Trophoblast cell (in vitro differentiated cells and primary cell): ENCODE measurements around the gene PSMG3.

Experiments used
- DNase-seq, 2 donors: peaks; one replicate each; pipeline ENCODE4 v3.0.0-alpha.2; 2016
- H2AFZ ChIP-seq: 2 replicates; pipeline ENCODE4 v1.6.1; 2013; ENCODE audit warnings: low read length, moderate library complexity, mild to moderate bottlenecking; ENCODE audit not compliant: insufficient read depth, poor library complexity
- H2AK5ac ChIP-seq: 2 replicates; pipeline ENCODE4 v1.6.1; 2013; ENCODE audit warnings: mild to moderate bottlenecking, low read length
- H2BK120ac ChIP-seq: 2 replicates; pipeline ENCODE4 v1.6.1; 2013; ENCODE audit warnings: low read length, mild to moderate bottlenecking, moderate library complexity; ENCODE audit not compliant: insufficient read depth, poor library complexity
- H2BK12ac ChIP-seq: 2 replicates; pipeline ENCODE4 v1.6.1; 2013; ENCODE audit warnings: mild to moderate bottlenecking, low read length, moderate library complexity
- H2BK5ac ChIP-seq: 2 replicates; pipeline ENCODE4 v1.6.1; 2013; ENCODE audit warnings: low read length, low read depth, moderate library complexity, mild to moderate bottlenecking; ENCODE audit not compliant: poor library complexity
- H3K14ac ChIP-seq: 2 replicates; pipeline ENCODE4 v1.6.1; 2013; ENCODE audit warnings: mild to moderate bottlenecking, low read length
- H3K18ac ChIP-seq: 2 replicates; pipeline ENCODE4 v1.6.1; 2013; ENCODE audit warnings: mild to moderate bottlenecking, low read length
- H3K23ac ChIP-seq: 2 replicates; pipeline ENCODE4 v1.6.1; 2013; ENCODE audit warnings: low read length
- H3K27ac ChIP-seq: 2 replicates; pipeline ENCODE4 v1.5.1; 2013; ENCODE audit warnings: low read depth, mild to moderate bottlenecking, inconsistent platforms, low read length, moderate library complexity
- H3K27me3 ChIP-seq: 2 replicates; pipeline ENCODE4 v1.6.1; 2013; ENCODE audit warnings: inconsistent platforms, mild to moderate bottlenecking, low read length, moderate library complexity; ENCODE audit not compliant: insufficient read depth
- H3K36me3 ChIP-seq, 2 experiments: 1 replicate in 1 of 2; 2 replicates in 1 of 2; pipeline ENCODE4 v1.6.1; 2013; ENCODE audit warnings: low read length in 2 of 2, mild to moderate bottlenecking in 2 of 2, moderate library complexity in 1 of 2; ENCODE audit not compliant: insufficient read depth in 2 of 2, control insufficient read depth in 1 of 2
- H3K4ac ChIP-seq: 2 replicates; pipeline ENCODE4 v1.6.1; 2013; ENCODE audit warnings: low read depth, mild to moderate bottlenecking, low read length, moderate library complexity
- H3K4me1 ChIP-seq, 2 experiments: 1 replicate in 1 of 2; 2 replicates in 1 of 2; pipeline ENCODE4 v1.6.1; 2013; ENCODE audit warnings: low read length in 2 of 2, mild to moderate bottlenecking in 2 of 2, moderate library complexity in 1 of 2; ENCODE audit not compliant: insufficient read depth in 2 of 2, control insufficient read depth in 1 of 2
- H3K4me2 ChIP-seq: 2 replicates; pipeline ENCODE4 v1.6.1; 2013; ENCODE audit warnings: inconsistent platforms, mild to moderate bottlenecking, low read length, moderate library complexity
- H3K4me3 ChIP-seq: 2 replicates; pipeline ENCODE4 v1.5.1; 2013; ENCODE audit warnings: mild to moderate bottlenecking, low read depth, low read length, inconsistent platforms
- H3K79me1 ChIP-seq: one replicate; pipeline ENCODE4 v1.6.1; 2013; ENCODE audit warnings: low read length
- H3K79me2 ChIP-seq: 2 replicates; pipeline ENCODE4 v1.6.1; 2013; ENCODE audit warnings: low read length, mild to moderate bottlenecking; ENCODE audit not compliant: control insufficient read depth, insufficient read depth, poor library complexity
- H3K9ac ChIP-seq: 2 replicates; pipeline ENCODE4 v1.6.1; 2013; ENCODE audit warnings: mild to moderate bottlenecking, low read length
- H3K9me3 ChIP-seq: 2 replicates; pipeline ENCODE4 v1.6.1; 2013; ENCODE audit warnings: low read depth, mild to moderate bottlenecking, control low read depth, inconsistent platforms, low read length; ENCODE audit not compliant: insufficient read depth
- H4K12ac ChIP-seq: 2 replicates; pipeline ENCODE4 v1.6.1; 2013; ENCODE audit warnings: low read depth, mild to moderate bottlenecking, low read length, moderate library complexity
- H4K8ac ChIP-seq: 2 replicates; pipeline ENCODE4 v1.6.1; 2013; ENCODE audit warnings: low read depth, mild to moderate bottlenecking, low read length, moderate library complexity
- H4K91ac ChIP-seq: one replicate; pipeline ENCODE4 v1.6.1; 2013; ENCODE audit warnings: low read depth, mild to moderate bottlenecking, low read length, moderate library complexity
- WGBS: extraction: QIAGEN DNeasy Blood & Tissue Kit; methylation state at CpG from one replicate; pipeline ENCODE4 v1.1.7; 2013; ENCODE audit warnings: missing lambda C conversion rate; ENCODE audit not compliant: insufficient read length, insufficient coverage; ENCODE audit errors: extremely low coverage; 5-methylcytosine and 5-hydroxymethylcytosine counted together

The PSMG3 gene

GRCh38 chr7:1546909-1547776 is 22.7 kb downstream of the PSMG3 start:
- Histone ChIP-seq H3K4me2 (no peak overlapping the region), H3K14ac (no peak overlapping the region), H3K23ac (no peak overlapping the region), H4K91ac (no peak overlapping the region), H2BK120ac (no peak overlapping the region), H4K8ac (no peak overlapping the region), H2BK12ac (no peak overlapping the region), H3K27ac (no peak overlapping the region), H3K27me3 (no peaks in the 10 kb centered on the region), H3K4me1 (peaks cover 2 to 6% of the 10 kb centered on the region in 2 experiments), H3K18ac (no peak overlapping the region), H3K9me3 (no peaks in the 10 kb centered on the region), H3K79me1 (no peaks in the 10 kb centered on the region), H2BK5ac (no peak overlapping the region), H3K4me3 (no peak overlapping the region), H2AFZ (no peak overlapping the region), H3K79me2 (no peaks in the 10 kb centered on the region), H2AK5ac (no peak overlapping the region), H3K36me3 (peaks cover 34 to 39% of the 10 kb centered on the region in 2 experiments), H3K9ac (no peak overlapping the region), H4K12ac (no peak overlapping the region), H3K4ac (no peak overlapping the region)
- DNase-seq, result no peak
- no CpG with 5 or more reads among the region's 41 CpGs for WGBS

DNA sequence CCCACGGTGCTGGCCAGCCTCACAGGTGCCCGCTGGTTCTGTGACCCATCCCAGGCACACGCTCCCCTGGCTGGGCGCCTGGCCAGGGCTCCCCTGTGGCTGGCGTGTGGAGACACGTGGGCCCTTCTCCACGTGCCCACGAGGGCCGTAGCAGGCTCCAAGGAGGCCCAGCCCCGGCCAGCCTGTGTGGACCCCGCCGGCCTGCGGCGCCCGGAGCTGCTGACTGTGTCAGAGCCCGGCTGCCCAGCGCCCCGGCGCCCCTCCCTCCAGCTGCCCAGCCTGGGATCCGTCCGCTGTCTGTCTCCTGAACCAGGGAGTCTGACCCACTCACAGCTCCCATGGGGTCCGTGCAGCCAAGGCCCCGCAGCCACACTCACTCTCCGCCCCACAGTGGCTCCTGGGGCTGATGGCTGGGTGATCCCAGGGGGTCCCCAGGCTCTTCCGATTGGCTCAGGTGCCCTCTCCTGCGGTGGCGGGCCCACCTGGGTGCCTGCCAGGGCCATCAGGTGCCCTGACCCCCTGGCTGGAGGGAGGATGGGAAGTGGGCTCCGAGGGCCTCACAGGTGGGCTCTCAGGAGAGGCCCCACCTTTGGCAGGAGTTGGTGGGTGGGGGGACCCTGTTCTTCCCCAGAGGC is 23.4 kb downstream of the PSMG3 start:
- Histone ChIP-seq H3K23ac (no peak overlapping the region), H3K9ac (no peak overlapping the region), H3K4me2 (no peak overlapping the region), H4K8ac (no peak overlapping the region), H2BK5ac (no peak overlapping the region), H3K4me1 (peaks cover 2 to 6% of the 10 kb centered on the region in 2 experiments), H2AK5ac (no peak overlapping the region), H3K14ac (no peak overlapping the region), H3K9me3 (no peaks in the 10 kb centered on the region), H3K4ac (no peak overlapping the region), H2BK12ac (no peak overlapping the region), H3K79me1 (no peaks in the 10 kb centered on the region), H3K18ac (no peak overlapping the region), H4K91ac (no peak overlapping the region), H3K79me2 (no peaks in the 10 kb centered on the region), H3K27ac (no peak overlapping the region), H2AFZ (no peak overlapping the region), H3K36me3 (peaks cover 40 to 45% of the 10 kb centered on the region in 2 experiments), H3K27me3 (no peaks in the 10 kb centered on the region), H4K12ac (no peak overlapping the region), H3K4me3 (no peak overlapping the region), H2BK120ac (no peak overlapping the region)
- no CpG with 5 or more reads among the region's 28 CpGs for WGBS
- no peak for DNase-seq

DNA sequence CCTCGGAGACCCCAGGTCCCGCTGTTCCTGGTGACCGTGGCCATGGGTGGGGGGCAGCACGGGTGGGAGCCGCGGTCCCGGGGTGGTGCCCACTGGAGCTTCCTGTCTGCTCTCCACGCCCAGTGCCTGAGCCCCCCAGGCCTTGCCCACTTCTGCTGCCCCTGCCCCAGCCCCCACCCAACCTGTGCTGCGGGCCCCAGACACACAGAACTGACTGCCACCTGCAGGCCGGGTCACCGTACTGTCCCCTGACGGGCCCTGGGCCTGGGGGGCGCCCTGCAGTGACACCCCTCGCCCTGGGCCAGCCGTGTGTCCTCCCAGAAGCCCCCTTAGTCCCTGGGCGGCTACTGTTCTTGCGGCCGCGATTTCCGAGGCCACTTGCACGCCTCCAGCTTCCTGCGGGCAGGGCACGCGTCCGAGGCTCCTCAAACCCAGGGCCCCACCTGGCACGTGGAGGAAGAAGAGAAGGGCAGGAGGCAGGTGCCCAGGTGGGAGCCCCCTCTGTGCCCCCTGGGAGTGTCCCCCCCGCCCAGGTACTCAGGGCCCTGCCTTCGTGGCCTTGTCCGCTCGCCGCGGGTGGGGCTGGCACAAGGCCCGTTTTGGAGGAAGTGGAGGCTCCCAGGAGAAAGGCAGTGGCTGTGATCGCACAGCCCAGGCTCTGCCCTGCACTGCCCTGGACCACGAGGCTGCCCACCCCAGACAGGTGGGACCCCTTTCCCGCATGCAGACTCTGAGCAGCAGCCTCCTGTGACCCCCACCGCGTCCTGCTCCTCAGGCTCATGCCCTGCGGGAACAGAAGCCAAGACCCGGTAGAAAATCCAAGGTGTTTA is 24.2 kb downstream of the PSMG3 start:
- H3K27ac ChIP-seq, result no peak overlapping the region
- no peak overlapping the region for H3K4me2 ChIP-seq
- H3K4me1 ChIP-seq, result peaks cover 2 to 6% of the 10 kb centered on the region in 2 experiments
- no peak overlapping the region for H3K14ac ChIP-seq
- H3K79me2 ChIP-seq, result no peaks in the 10 kb centered on the region
- WGBS, result no CpG with 5 or more reads among the region's 40 CpGs
- H2BK5ac ChIP-seq, result no peak overlapping the region
- no peak overlapping the region for H3K4me3 ChIP-seq
- H2AFZ ChIP-seq, result no peak overlapping the region
- H2BK120ac ChIP-seq, result no peak overlapping the region
- no peak overlapping the region for H3K9ac ChIP-seq
- no peak overlapping the region for H2AK5ac ChIP-seq
- H3K4ac ChIP-seq, result no peak overlapping the region
- H3K23ac ChIP-seq, result no peak overlapping the region
- no peak overlapping the region for H4K12ac ChIP-seq
- H3K36me3 ChIP-seq, result peaks cover 47 to 51% of the 10 kb centered on the region in 2 experiments
- H3K18ac ChIP-seq, result no peak overlapping the region
- H2BK12ac ChIP-seq, result no peak overlapping the region
- no peak for DNase-seq
- no peak overlapping the region for H4K91ac ChIP-seq
- no peaks in the 10 kb centered on the region for H3K9me3 ChIP-seq
- H4K8ac ChIP-seq, result no peak overlapping the region
- H3K27me3 ChIP-seq, result no peaks in the 10 kb centered on the region
- no peaks in the 10 kb centered on the region for H3K79me1 ChIP-seq

- Histone ChIP-seq H3K4me1 (peaks cover 2 to 6% of the 10 kb centered on the region in 2 experiments), H3K36me3 (peaks cover 50 to 53% of the 10 kb centered on the region in 2 experiments), H3K4ac (no peak overlapping the region), H3K14ac (no peak overlapping the region), H4K8ac (no peak overlapping the region), H2BK12ac (no peak overlapping the region), H2AK5ac (no peak overlapping the region), H4K12ac (no peak overlapping the region), H3K9me3 (no peaks in the 10 kb centered on the region), H3K9ac (no peak overlapping the region), H3K4me2 (no peak overlapping the region), H3K27ac (no peak overlapping the region), H3K23ac (no peak overlapping the region), H3K18ac (no peak overlapping the region), H3K79me1 (no peaks in the 10 kb centered on the region), H2AFZ (no peak overlapping the region), H3K79me2 (no peaks in the 10 kb centered on the region), H3K27me3 (no peaks in the 10 kb centered on the region), H2BK120ac (no peak overlapping the region), H3K4me3 (no peak overlapping the region), H2BK5ac (no peak overlapping the region), H4K91ac (no peak overlapping the region)
- DNase-seq, result no peak
- WGBS, result no CpG with 5 or more reads among the region's 16 CpGs
Observed at GRCh38 chr7:1544896-1545416, 24.9 kb downstream of the PSMG3 start.
